IMR-90 (cell line): ENCODE results near the gene GPR158.

ENCODE experiments used
- CEBPB ChIP-seq: IDR thresholded peaks from 2 replicates; pipeline ENCODE4 v1.6.1; 2012; ENCODE audit warnings: low read depth, low read length, improper control_type of control experiment
- FOS ChIP-seq: fragments of 150-350 bp; IDR thresholded peaks from 2 replicates; pipeline ENCODE4 v1.6.1; 2016; ENCODE audit warnings: low read depth, low read length
- MAZ ChIP-seq: IDR thresholded peaks from 2 replicates; pipeline ENCODE4 v1.6.1; 2012; ENCODE audit warnings: low read depth, mild to moderate bottlenecking, low read length, improper control_type of control experiment, moderate library complexity, borderline replicate concordance
- MXI1 ChIP-seq: IDR thresholded peaks from 2 replicates; pipeline ENCODE4 v1.6.1; 2012; ENCODE audit warnings: low read depth, mild to moderate bottlenecking, low read length, moderate library complexity, borderline replicate concordance
- NFE2L2 ChIP-seq: fragments of 150-350 bp; IDR thresholded peaks from 2 replicates; pipeline ENCODE4 v1.6.1; 2016; ENCODE audit warnings: low read depth, mild to moderate bottlenecking, low read length
- POLR2A ChIP-seq: IDR thresholded peaks from 2 replicates; pipeline ENCODE4 v1.6.1; 2012; ENCODE audit warnings: mild to moderate bottlenecking, low read depth, low read length
- RAD21 ChIP-seq: IDR thresholded peaks from 2 replicates; pipeline ENCODE4 v1.6.1; 2012; ENCODE audit warnings: low read length, improper control_type of control experiment
- RCOR1 ChIP-seq: IDR thresholded peaks from 2 replicates; pipeline ENCODE4 v1.6.1; 2012; ENCODE audit warnings: mild to moderate bottlenecking, low read length, improper control_type of control experiment; ENCODE audit not compliant: insufficient replicate concordance
- RFX5 ChIP-seq: IDR thresholded peaks from 2 replicates; pipeline ENCODE4 v1.8.0; 2012; ENCODE audit warnings: low read depth, mild to moderate bottlenecking, low read length, moderate library complexity
- SMC3 ChIP-seq: fragments of 150-350 bp; IDR thresholded peaks from 2 replicates; pipeline ENCODE4 v1.6.1; 2016; ENCODE audit warnings: low read depth, mild to moderate bottlenecking, antibody characterized with exemption, low read length, moderate library complexity
- TF ChIP-seq, protein P1 (sequence below): conservative IDR thresholded peaks from 2 replicates; pipeline ENCODE4 v1.5.1; 2012; ENCODE audit warnings: mild to moderate bottlenecking, low read depth, low read length, improper control_type of control experiment
- TF ChIP-seq, protein P2 (sequence below): fragments of 150-350 bp; IDR thresholded peaks from 2 replicates; pipeline ENCODE4 v1.6.1; 2017; ENCODE audit warnings: mild to moderate bottlenecking, antibody characterized with exemption, low read length, low read depth

DNA sequence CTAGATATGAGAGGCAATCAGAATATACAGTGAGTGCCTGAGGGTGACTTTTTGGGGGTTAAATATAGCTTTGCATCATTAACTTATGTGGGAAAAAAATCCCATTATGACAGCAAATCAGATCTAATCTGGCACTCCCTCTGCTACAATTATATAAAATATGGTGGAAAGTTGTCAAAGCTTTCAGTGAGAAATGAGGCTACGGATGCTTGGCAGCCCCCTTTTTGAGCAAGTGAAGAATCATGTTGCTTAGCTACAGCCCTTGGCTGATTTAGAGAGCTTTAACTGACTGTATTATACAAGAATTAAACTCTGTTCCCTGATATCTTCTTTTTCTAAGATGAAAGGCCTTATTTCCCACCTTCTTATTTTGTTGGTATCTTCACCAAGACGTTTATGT lies 57.4 kb downstream of the GPR158 start:
- TF ChIP-seq, protein P1, sequence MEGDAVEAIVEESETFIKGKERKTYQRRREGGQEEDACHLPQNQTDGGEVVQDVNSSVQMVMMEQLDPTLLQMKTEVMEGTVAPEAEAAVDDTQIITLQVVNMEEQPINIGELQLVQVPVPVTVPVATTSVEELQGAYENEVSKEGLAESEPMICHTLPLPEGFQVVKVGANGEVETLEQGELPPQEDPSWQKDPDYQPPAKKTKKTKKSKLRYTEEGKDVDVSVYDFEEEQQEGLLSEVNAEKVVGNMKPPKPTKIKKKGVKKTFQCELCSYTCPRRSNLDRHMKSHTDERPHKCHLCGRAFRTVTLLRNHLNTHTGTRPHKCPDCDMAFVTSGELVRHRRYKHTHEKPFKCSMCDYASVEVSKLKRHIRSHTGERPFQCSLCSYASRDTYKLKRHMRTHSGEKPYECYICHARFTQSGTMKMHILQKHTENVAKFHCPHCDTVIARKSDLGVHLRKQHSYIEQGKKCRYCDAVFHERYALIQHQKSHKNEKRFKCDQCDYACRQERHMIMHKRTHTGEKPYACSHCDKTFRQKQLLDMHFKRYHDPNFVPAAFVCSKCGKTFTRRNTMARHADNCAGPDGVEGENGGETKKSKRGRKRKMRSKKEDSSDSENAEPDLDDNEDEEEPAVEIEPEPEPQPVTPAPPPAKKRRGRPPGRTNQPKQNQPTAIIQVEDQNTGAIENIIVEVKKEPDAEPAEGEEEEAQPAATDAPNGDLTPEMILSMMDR, result no peak
- TF ChIP-seq MXI1 (no peak), POLR2A (no peak), FOS (no peak), NFE2L2 (no peak), MAZ (no peak), SMC3 (no peak), RFX5 (no peak), RAD21 (no peak), CEBPB (no peak), RCOR1 (no peak)
- TF ChIP-seq, protein P2, sequence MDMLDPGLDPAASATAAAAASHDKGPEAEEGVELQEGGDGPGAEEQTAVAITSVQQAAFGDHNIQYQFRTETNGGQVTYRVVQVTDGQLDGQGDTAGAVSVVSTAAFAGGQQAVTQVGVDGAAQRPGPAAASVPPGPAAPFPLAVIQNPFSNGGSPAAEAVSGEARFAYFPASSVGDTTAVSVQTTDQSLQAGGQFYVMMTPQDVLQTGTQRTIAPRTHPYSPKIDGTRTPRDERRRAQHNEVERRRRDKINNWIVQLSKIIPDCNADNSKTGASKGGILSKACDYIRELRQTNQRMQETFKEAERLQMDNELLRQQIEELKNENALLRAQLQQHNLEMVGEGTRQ, result no peak
